Progenitor cell of endocrine pancreas (in vitro differentiated cells): Measurements from ENCODE around the gene ARSK. TPM values are rescaled to one million over a fixed set of nuclear protein-coding genes. Genes with fewer than 3 reads are reported as not detected.
A peak's percentile ranks its signal among the peaks of the same experiment; 100 is the strongest.

ENCODE experiments used
- DNase-seq: peaks from one replicate; pipeline ENCODE4 v3.0.0; 2021; ENCODE audit warnings: low spot score; ENCODE audit not compliant: unreplicated experiment
- H3K27ac Mint-ChIP-seq: 2 replicates; pipeline ENCODE4 v1.8.0; 2021; ENCODE audit warnings: mild to moderate bottlenecking, moderate library complexity, mixed read lengths
- H3K27me3 Mint-ChIP-seq: 2 replicates; pipeline ENCODE4 v1.8.0; 2021; ENCODE audit warnings: mixed read lengths
- H3K36me3 Mint-ChIP-seq: 2 replicates; pipeline ENCODE4 v1.8.0; 2022; ENCODE audit warnings: mixed read lengths; ENCODE audit not compliant: insufficient read depth
- H3K4me1 Mint-ChIP-seq: 2 replicates; pipeline ENCODE4 v1.8.0; 2021; ENCODE audit warnings: low read depth, mixed read lengths
- H3K4me3 Mint-ChIP-seq: 2 replicates; pipeline ENCODE4 v1.8.0; 2021; ENCODE audit warnings: low read depth, mild to moderate bottlenecking, moderate library complexity, mixed read lengths
- H3K9me3 Mint-ChIP-seq: 2 replicates; pipeline ENCODE4 v1.8.0; 2021; ENCODE audit warnings: low read depth, mixed read lengths
- CTCF ChIP-seq: fragments of 200-600 bp; sonication (generic); IDR thresholded peaks from one replicate; pipeline ENCODE4 v1.5.0; 2021; ENCODE audit warnings: antibody characterized with exemption, mild to moderate bottlenecking; ENCODE audit not compliant: unreplicated experiment
- long read RNA-seq: library from polyadenylated mRNA; unstranded; transcript quantifications from one replicate; pipeline ENCODE4 v2.0.0, GENCODE V29; 2020
- total RNA-seq: library from RNA; stranded (reverse); gene quantifications from 2 replicates; pipeline ENCODE4 v1.2.1, GENCODE V29; 2021

Gene ARSK
- total RNA-seq: 11.2 and 11.5 TPM in 2 replicates
- long read RNA-seq, transcript ARSK-201 (8 exons, 3,354 nt): major isoform, 30 of 44 reads
- long read RNA-seq, partial matches to known transcripts: 5 of 44 reads
- long read RNA-seq, other reads (novel, unspliced or antisense): 7 of 44 reads

GRCh38 chr5:95554647-95555548, at the start of gene ARSK, which contains the start of gene SKIC3:
Gene ARSK (plus strand): TSS chr5:95555101. CDS start chr5:95555279, 178 bp downstream.
Gene SKIC3 (minus strand): TSS chr5:95554977. CDS start chr5:95547150, 7,827 bp downstream.
- peak; percentile 44 for TF ChIP-seq CTCF
- Mint-ChIP-seq H3K36me3 (peaks cover 6% of the 10 kb centered on the region), H3K27me3 (no peaks in the 10 kb centered on the region), H3K27ac (peak within 1 kb of the TSS; percentile 94), H3K9me3 (no peaks in the 10 kb centered on the region), H3K4me3 (peak within 1 kb of the TSS; percentile 92), H3K4me1 (peaks cover 14% of the 10 kb centered on the region)
- DNase-seq: peak; percentile 81

- Mint-ChIP-seq H3K36me3 (peaks cover 34% of the 10 kb centered on the region), H3K4me1 (peaks cover 6% of the 10 kb centered on the region), H3K27ac (no peak overlapping the region), H3K27me3 (no peaks in the 10 kb centered on the region), H3K9me3 (no peaks in the 10 kb centered on the region), H3K4me3 (no peak overlapping the region)
- DNase-seq: no peak
- TF ChIP-seq CTCF: no peak
These were observed 46.4 kb upstream of the ARSK start for GRCh38 chr5:95508550-95508949.

GRCh38 chr5:95511606-95512005, 43.3 kb upstream of the ARSK start:
- Mint-ChIP-seq H3K27ac (no peak overlapping the region), H3K36me3 (peaks cover 31% of the 10 kb centered on the region), H3K9me3 (no peaks in the 10 kb centered on the region), H3K27me3 (no peaks in the 10 kb centered on the region), H3K4me3 (no peak overlapping the region), H3K4me1 (peaks cover 6% of the 10 kb centered on the region)
- DNase-seq: no peak
- no peak for TF ChIP-seq CTCF

- TF ChIP-seq CTCF: no peak
- H3K27ac Mint-ChIP-seq: no peak overlapping the region
These were observed 36.5 kb upstream of the ARSK start for GRCh38 chr5:95518417-95518816.

GRCh38 chr5:95519151-95519550, 35.8 kb upstream of the ARSK start:
- Mint-ChIP-seq H3K27ac (no peak overlapping the region), H3K4me1 (no peaks in the 10 kb centered on the region), H3K27me3 (no peaks in the 10 kb centered on the region), H3K4me3 (no peak overlapping the region), H3K36me3 (peaks cover 14% of the 10 kb centered on the region), H3K9me3 (no peaks in the 10 kb centered on the region)
- TF ChIP-seq CTCF: no peak
- no peak for DNase-seq

More at GRCh38 chr5:95518417-95518816, 36.5 kb upstream of the ARSK start:
- DNase-seq: no peak
- no peaks in the 10 kb centered on the region for H3K9me3 Mint-ChIP-seq
- no peaks in the 10 kb centered on the region for H3K4me1 Mint-ChIP-seq
- H3K27me3 Mint-ChIP-seq: no peaks in the 10 kb centered on the region
- H3K4me3 Mint-ChIP-seq: no peak overlapping the region
- peaks cover 15% of the 10 kb centered on the region for H3K36me3 Mint-ChIP-seq
